Sigmoid colon (tissue), 7 donors: ENCODE data around the gene CPSF4L. TPM values are rescaled to one million over a fixed set of nuclear protein-coding genes. Genes with fewer than 3 reads are reported as not detected.

Source experiments
- DNase-seq: peaks from one replicate; pipeline ENCODE4 v3.0.0-alpha.2; 2019
- H3K27ac ChIP-seq, 4 donors: fragments of 200-600 bp; sonication (generic); one replicate each; pipeline ENCODE4 v1.5.1; 2016 to 2019; ENCODE audit warnings: mild to moderate bottlenecking in 1 of 4
- H3K27me3 ChIP-seq, 3 donors: fragments of 200-600 bp; sonication (generic); one replicate each; pipeline ENCODE4 v1.5.1; 2019; ENCODE audit warnings: mild to moderate bottlenecking in 1 of 3
- H3K36me3 ChIP-seq, 4 donors: fragments of 200-600 bp; sonication (generic); one replicate each; pipeline ENCODE4 v1.5.1; 2016 to 2019
- H3K4me1 ChIP-seq, 4 donors: fragments of 200-600 bp; sonication (generic); one replicate each; pipeline ENCODE4 v1.5.1; 2017 to 2019
- H3K4me3 ChIP-seq, 4 donors: fragments of 200-600 bp; sonication (generic); one replicate each; pipeline ENCODE4 v1.5.1; 2017 to 2019; ENCODE audit warnings: mild to moderate bottlenecking in 2 of 4, moderate library complexity in 1 of 4
- H3K9me3 ChIP-seq, 4 donors: fragments of 200-600 bp in 3 of 4; sonication (generic) in 3 of 4; one replicate each; pipeline versions ENCODE4 v1.5.1 to v1.6.1; 2013 to 2019
- CTCF ChIP-seq, 4 experiments: fragments of 450-650 bp in 3 of 4; fragments of 200-600 bp in 1 of 4; IDR thresholded peaks; one replicate each; pipeline ENCODE4 v1.5.1; 2016 to 2019; ENCODE audit warnings: antibody characterized with exemption in 4 of 4, mild to moderate bottlenecking in 3 of 4, moderate library complexity in 2 of 4
- EP300 ChIP-seq, 4 donors: sonication (generic); formaldehyde crosslinking; IDR thresholded peaks; one replicate each; pipeline ENCODE4 v1.6.1; 2017; ENCODE audit warnings: antibody characterized with exemption in 4 of 4
- POLR2A ChIP-seq, 2 donors: fragments of 450-650 bp; IDR thresholded peaks; one replicate each; pipeline ENCODE4 v1.6.1; 2016; ENCODE audit warnings: antibody characterized with exemption in 2 of 2, mild to moderate bottlenecking in 2 of 2, moderate library complexity in 2 of 2
- POLR2AphosphoS5 ChIP-seq, 4 donors: sonication (generic); formaldehyde crosslinking; IDR thresholded peaks; one replicate each; pipeline ENCODE4 v1.6.1; 2017; ENCODE audit warnings: antibody characterized with exemption in 4 of 4
- WGBS, 2 donors: extraction: QIAGEN DNeasy Blood & Tissue Kit; methylation state at CpG; one replicate each; pipeline ENCODE4 v1.1.7; 2013; 5-methylcytosine and 5-hydroxymethylcytosine counted together
- intact Hi-C: fragments of 100-400 bp; cut with DNase I; formaldehyde crosslinking; loops from one replicate; pipeline ENCODE4 v1.15.1; 2023
- polyA plus RNA-seq, 3 donors: library from polyadenylated mRNA; stranded (reverse); fragments of 200-250 nt; gene quantifications; one replicate each; pipeline ENCODE4 v1.2.3, GENCODE V29; 2013
- total RNA-seq, 4 donors: library from RNA; depleted of rRNA; stranded (reverse); fragments of >200 nt; gene quantifications; one replicate each; pipeline ENCODE4 v1.1.0, GENCODE V29; 2016
- donor health status: healthy with polysubstance abuse.
- donor health status: Bipolar disorder and iron deficiency.
- donor health status: healthy.

Gene CPSF4L
- total and polyA plus RNA-seq, 7 donors = not detected

- H3K4me3 ChIP-seq = no peak overlapping the region
- intact Hi-C loops = no loop called here
- DNase-seq = no peak
- WGBS, 2 donors = 91 to 92% methylated on average over 52 of the region's 52 CpGs
- H3K4me1 ChIP-seq = peaks cover 0 to 96% (median 85%) of the 10 kb centered on the region in 4 donors
- TF ChIP-seq POLR2A (IDR thresholded peaks at IDR 0.05) = no peak
- no peak for TF ChIP-seq CTCF (IDR thresholded peaks at IDR 0.05)
- no peak for TF ChIP-seq POLR2AphosphoS5 (IDR thresholded peaks at IDR 0.05)
- TF ChIP-seq EP300 (IDR thresholded peaks at IDR 0.05) = no peak
- H3K27ac ChIP-seq = peak overlapping the region; percentile 40 to 100 (median 86)
- peaks cover 0 to 28% (median 14%) of the 10 kb centered on the region in 4 donors for H3K36me3 ChIP-seq
- no peaks in the 10 kb centered on the region for H3K27me3 ChIP-seq
- H3K9me3 ChIP-seq = no peaks in the 10 kb centered on the region
Measured at GRCh38 chr17:73285916-73286862, 24.5 kb upstream of the CPSF4L start.

- intact Hi-C loops = no loop called here
- Histone ChIP-seq H3K36me3 (peaks cover 0 to 28% (median 14%) of the 10 kb centered on the region in 4 donors), H3K4me1 (peaks cover 0 to 90% (median 82%) of the 10 kb centered on the region in 4 donors), H3K27me3 (no peaks in the 10 kb centered on the region), H3K4me3 (no peak overlapping the region), H3K27ac (peak overlapping the region; percentile 30 to 100 (median 86)), H3K9me3 (no peaks in the 10 kb centered on the region)
- WGBS, 2 donors = 82% methylated on average over 15 of the region's 15 CpGs
- DNase-seq = no peak
- TF ChIP-seq POLR2AphosphoS5 (IDR thresholded peaks at IDR 0.05) (no peak), POLR2A (IDR thresholded peaks at IDR 0.05) (no peak), CTCF (IDR thresholded peaks at IDR 0.05) (no peak), EP300 (IDR thresholded peaks at IDR 0.05) (no peak)
Measured at GRCh38 chr17:73285603-73285908, 23.9 kb upstream of the CPSF4L start.

- no peak for DNase-seq
- Histone ChIP-seq H3K9me3 (no peaks in the 10 kb centered on the region), H3K27me3 (no peaks in the 10 kb centered on the region), H3K4me1 (peaks cover 0 to 88% (median 79%) of the 10 kb centered on the region in 4 donors), H3K27ac (peak overlapping the region; percentile 30 to 100 (median 86)), H3K36me3 (peaks cover 0 to 28% (median 14%) of the 10 kb centered on the region in 4 donors), H3K4me3 (no peak overlapping the region)
- WGBS, 2 donors = 77 to 81% methylated on average over 20 of the region's 20 CpGs
- TF ChIP-seq POLR2A (IDR thresholded peaks at IDR 0.05) = no peak
- TF ChIP-seq CTCF (IDR thresholded peaks at IDR 0.05) = no peak
- TF ChIP-seq POLR2AphosphoS5 (IDR thresholded peaks at IDR 0.05) = no peak
- TF ChIP-seq EP300 (IDR thresholded peaks at IDR 0.05) = no peak
- intact Hi-C loops = no loop called here
Measured at GRCh38 chr17:73284906-73285602, 23.4 kb upstream of the CPSF4L start.

- peak overlapping the region; percentile 32 to 100 (median 86) for H3K27ac ChIP-seq
- TF ChIP-seq POLR2AphosphoS5 (IDR thresholded peaks at IDR 0.05) = peak in 1 of 4 donors; percentile 6
- TF ChIP-seq EP300 (IDR thresholded peaks at IDR 0.05) = no peak
- intact Hi-C loops = no loop called here
Measured at GRCh38 chr17:73284354-73284753, 22.7 kb upstream of the CPSF4L start.

GRCh38 chr17:73283841-73284282 lies 22.2 kb upstream of the CPSF4L start:
- H3K4me3 ChIP-seq = no peak overlapping the region
- intact Hi-C loops = no loop called here
- 58 to 84% methylated on average over 10 of the region's 10 CpGs for WGBS, 2 donors
- peak; percentile 88 for DNase-seq
- H3K27me3 ChIP-seq = no peaks in the 10 kb centered on the region
- peak overlapping the region; percentile 32 to 100 (median 86) for H3K27ac ChIP-seq
- peaks cover 0 to 28% (median 14%) of the 10 kb centered on the region in 4 donors for H3K36me3 ChIP-seq
- peaks cover 0 to 88% (median 79%) of the 10 kb centered on the region in 4 donors for H3K4me1 ChIP-seq
- TF ChIP-seq POLR2A (IDR thresholded peaks at IDR 0.05) = no peak
- peak in 2 of 4 donors; percentile 10 to 44 for TF ChIP-seq POLR2AphosphoS5 (IDR thresholded peaks at IDR 0.05)
- H3K9me3 ChIP-seq = no peaks in the 10 kb centered on the region

More at GRCh38 chr17:73284354-73284753, 22.7 kb upstream of the CPSF4L start:
- H3K27me3 ChIP-seq = no peaks in the 10 kb centered on the region
- peaks cover 0 to 28% (median 14%) of the 10 kb centered on the region in 4 donors for H3K36me3 ChIP-seq
- WGBS, 2 donors = 81 to 84% methylated on average over 8 of the region's 8 CpGs
- H3K4me1 ChIP-seq = peaks cover 0 to 88% (median 79%) of the 10 kb centered on the region in 4 donors
- H3K9me3 ChIP-seq = no peaks in the 10 kb centered on the region
- H3K4me3 ChIP-seq = no peak overlapping the region
- no peak for DNase-seq
